Skeletal muscle satellite cell (primary cell): ENCODE data around the gene NEK6.

ENCODE experiments used
- H3K27me3 ChIP-seq: 2 replicates; pipeline ENCODE4 v1.7.0; 2013; ENCODE audit warnings: low read length; ENCODE audit not compliant: control insufficient read depth, insufficient read depth
- H3K36me3 ChIP-seq: 2 replicates; pipeline ENCODE4 v1.7.0; 2013; ENCODE audit warnings: mild to moderate bottlenecking, control low read depth, low read length; ENCODE audit not compliant: insufficient read depth
- H3K4me1 ChIP-seq: 2 replicates; pipeline ENCODE4 v1.7.0; 2013; ENCODE audit warnings: low read length; ENCODE audit not compliant: control insufficient read depth, insufficient read depth
- H3K4me2 ChIP-seq: 2 replicates; pipeline ENCODE4 v1.7.0; 2013; ENCODE audit warnings: mild to moderate bottlenecking, low read length
- H3K4me3 ChIP-seq: 2 replicates; pipeline ENCODE4 v1.7.0; 2013; ENCODE audit warnings: low read length
- H3K9ac ChIP-seq: 2 replicates; pipeline ENCODE4 v1.7.0; 2013; ENCODE audit warnings: mild to moderate bottlenecking, low read depth, low read length, moderate library complexity
- H3K9me3 ChIP-seq: replicated peaks from 2 replicates; pipeline ENCODE4 v1.7.0; 2013; ENCODE audit warnings: mild to moderate bottlenecking, control low read depth, low read length

Gene NEK6

GRCh38 chr9:124386201-124386600 lies 128.5 kb downstream of the NEK6 start:
- H3K27me3 ChIP-seq = no peaks in the 10 kb centered on the region
- H3K4me2 ChIP-seq = peak overlapping the region; percentile 4
- H3K9me3 ChIP-seq = no peaks in the 10 kb centered on the region
- H3K4me3 ChIP-seq = no peak overlapping the region
- peaks cover 26% of the 10 kb centered on the region for H3K36me3 ChIP-seq
- no peak overlapping the region for H3K9ac ChIP-seq
- H3K4me1 ChIP-seq = peaks cover 38% of the 10 kb centered on the region

GRCh38 chr9:124388275-124389048 lies 130.7 kb downstream of the NEK6 start:
- Histone ChIP-seq H3K4me3 (no peak overlapping the region), H3K9me3 (no peaks in the 10 kb centered on the region), H3K36me3 (peaks cover 14% of the 10 kb centered on the region), H3K4me2 (no peak overlapping the region), H3K9ac (no peak overlapping the region), H3K27me3 (no peaks in the 10 kb centered on the region), H3K4me1 (peaks cover 55% of the 10 kb centered on the region)

- H3K27me3 ChIP-seq = no peaks in the 10 kb centered on the region
- H3K4me2 ChIP-seq = no peak overlapping the region
- H3K9me3 ChIP-seq = no peaks in the 10 kb centered on the region
- H3K9ac ChIP-seq = no peak overlapping the region
- H3K4me1 ChIP-seq = peaks cover 64% of the 10 kb centered on the region
- H3K4me3 ChIP-seq = no peak overlapping the region
- peaks cover 9% of the 10 kb centered on the region for H3K36me3 ChIP-seq
These were observed 131.6 kb downstream of the NEK6 start for GRCh38 chr9:124389146-124389939.

GRCh38 chr9:124390794-124391658 lies 133.3 kb downstream of the NEK6 start:
- Histone ChIP-seq H3K4me3 (peak overlapping the region; percentile 32), H3K9ac (peak overlapping the region; percentile 6), H3K27me3 (no peaks in the 10 kb centered on the region), H3K9me3 (no peaks in the 10 kb centered on the region), H3K4me2 (peak overlapping the region; percentile 31), H3K36me3 (peaks cover 13% of the 10 kb centered on the region), H3K4me1 (peaks cover 56% of the 10 kb centered on the region)

GRCh38 chr9:124392254-124392870 lies 134.6 kb downstream of the NEK6 start:
- Histone ChIP-seq H3K36me3 (peaks cover 23% of the 10 kb centered on the region), H3K27me3 (no peaks in the 10 kb centered on the region), H3K4me2 (peak overlapping the region; percentile 31), H3K4me1 (peaks cover 50% of the 10 kb centered on the region), H3K9ac (peak overlapping the region; percentile 28), H3K4me3 (peak overlapping the region; percentile 14), H3K9me3 (no peaks in the 10 kb centered on the region)

GRCh38 chr9:124392871-124393460 lies 135.2 kb downstream of the NEK6 start:
- Histone ChIP-seq H3K4me2 (peak overlapping the region; percentile 38), H3K9ac (peak overlapping the region; percentile 33), H3K4me3 (peak overlapping the region; percentile 14), H3K36me3 (peaks cover 23% of the 10 kb centered on the region), H3K27me3 (no peaks in the 10 kb centered on the region), H3K4me1 (peaks cover 51% of the 10 kb centered on the region), H3K9me3 (no peaks in the 10 kb centered on the region)

GRCh38 chr9:124394167-124394566 lies 136.4 kb downstream of the NEK6 start:
- Histone ChIP-seq H3K9ac (no peak overlapping the region), H3K9me3 (no peaks in the 10 kb centered on the region), H3K4me3 (no peak overlapping the region), H3K4me2 (no peak overlapping the region), H3K4me1 (peaks cover 63% of the 10 kb centered on the region), H3K27me3 (no peaks in the 10 kb centered on the region), H3K36me3 (peaks cover 25% of the 10 kb centered on the region)

- peaks cover 67% of the 10 kb centered on the region for H3K4me1 ChIP-seq
These were observed 136.8 kb downstream of the NEK6 start for GRCh38 chr9:124394596-124394995.

GRCh38 chr9:124395826-124396225 lies 138.1 kb downstream of the NEK6 start:
- Histone ChIP-seq H3K4me2 (no peak overlapping the region), H3K9me3 (no peaks in the 10 kb centered on the region), H3K36me3 (peaks cover 26% of the 10 kb centered on the region), H3K4me1 (peaks cover 70% of the 10 kb centered on the region), H3K9ac (no peak overlapping the region), H3K4me3 (no peak overlapping the region), H3K27me3 (no peaks in the 10 kb centered on the region)

More at GRCh38 chr9:124394596-124394995, 136.8 kb downstream of the NEK6 start:
- no peak overlapping the region for H3K4me2 ChIP-seq
- H3K9ac ChIP-seq = no peak overlapping the region
- no peaks in the 10 kb centered on the region for H3K27me3 ChIP-seq
- no peaks in the 10 kb centered on the region for H3K9me3 ChIP-seq
- H3K36me3 ChIP-seq = peaks cover 26% of the 10 kb centered on the region
- H3K4me3 ChIP-seq = no peak overlapping the region

GRCh38 chr9:124398191-124398935 lies 140.6 kb downstream of the NEK6 start:
- no peak overlapping the region for H3K9ac ChIP-seq
- H3K36me3 ChIP-seq = peaks cover 45% of the 10 kb centered on the region
- no peaks in the 10 kb centered on the region for H3K27me3 ChIP-seq
- no peak overlapping the region for H3K4me3 ChIP-seq
- no peaks in the 10 kb centered on the region for H3K9me3 ChIP-seq
- no peak overlapping the region for H3K4me2 ChIP-seq
- peaks cover 55% of the 10 kb centered on the region for H3K4me1 ChIP-seq
